Naive thymus-derived CD4-positive, alpha-beta T cell (primary cell): ENCODE measurements around the gene GLYATL1. TPM values are rescaled to one million over a fixed set of nuclear protein-coding genes. Genes with fewer than 3 reads are reported as not detected.

Experiments used
- ATAC-seq: fragments of 150-1000 bp; cut with Tn5 transposase; 2 replicates; pipeline ENCODE4 v1.10.0; 2021; ENCODE audit warnings: mild to moderate bottlenecking, moderate library complexity
- CTCF ChIA-PET: fragments of 350-600 bp; sonication (Branson Sonifier 250); formaldehyde crosslinking; loops from one replicate; lab custom pipeline; 2021; ENCODE audit warnings: antibody characterized with exemption; lab: Charles Lee
- POLR2A ChIA-PET: fragments of 350-600 bp; sonication (Branson Sonifier 250); formaldehyde crosslinking; loops from one replicate; lab custom pipeline; 2021; ENCODE audit warnings: antibody characterized with exemption, inconsistent platforms; lab: Charles Lee
- DNase-seq, 9 donors: peaks; one replicate each; pipeline versions ENCODE4 v3.0.0 to v3.0.0-alpha.2; 2020 to 2022; ENCODE audit warnings: mixed read lengths in 1 of 9
- H3K27ac ChIP-seq: one replicate; pipeline ENCODE4 v1.7.0; 2013; ENCODE audit warnings: mild to moderate bottlenecking, low read depth, low read length, moderate library complexity
- H3K27me3 ChIP-seq, 2 donors: one replicate each; pipeline ENCODE4 v1.7.0; 2013; ENCODE audit warnings: low read length in 2 of 2, mild to moderate bottlenecking in 2 of 2, moderate library complexity in 2 of 2; ENCODE audit not compliant: control insufficient read depth in 2 of 2, insufficient read depth in 2 of 2
- H3K36me3 ChIP-seq, 3 experiments: 1 replicate in 2 of 3; 2 replicates in 1 of 3; pipeline ENCODE4 v1.7.0; 2013; ENCODE audit warnings: low read length in 3 of 3, mild to moderate bottlenecking in 3 of 3, moderate library complexity in 1 of 3; ENCODE audit not compliant: insufficient read depth in 3 of 3, control insufficient read depth in 2 of 3
- H3K4me1 ChIP-seq, 2 donors: one replicate each; pipeline ENCODE4 v1.7.0; 2013; ENCODE audit warnings: low read length in 2 of 2, mild to moderate bottlenecking in 2 of 2, moderate library complexity in 1 of 2; ENCODE audit not compliant: control insufficient read depth in 2 of 2, insufficient read depth in 2 of 2
- H3K4me3 ChIP-seq: 2 replicates; pipeline ENCODE4 v1.7.0; 2013; ENCODE audit warnings: mild to moderate bottlenecking, low read length
- H3K9me3 ChIP-seq, 3 experiments: 1 replicate in 2 of 3; 2 replicates in 1 of 3; pipeline ENCODE4 v1.7.0; 2013; ENCODE audit warnings: low read length in 3 of 3; ENCODE audit not compliant: control insufficient read depth in 2 of 3
- H3K27ac Mint-ChIP-seq, 9 donors: one replicate each; pipeline ENCODE4 v1.8.0; 2020 to 2022; ENCODE audit warnings: mixed read lengths in 9 of 9, mild to moderate bottlenecking in 8 of 9, moderate library complexity in 5 of 9, inconsistent platforms in 2 of 9
- H3K27me3 Mint-ChIP-seq, 5 donors: one replicate each; pipeline ENCODE4 v1.8.0; 2021 to 2022; ENCODE audit warnings: mixed read lengths in 5 of 5, mild to moderate bottlenecking in 1 of 5
- H3K36me3 Mint-ChIP-seq, 5 donors: one replicate each; pipeline ENCODE4 v1.8.0; 2020 to 2022; ENCODE audit warnings: mixed read lengths in 5 of 5, mild to moderate bottlenecking in 3 of 5, inconsistent platforms in 1 of 5
- H3K4me1 Mint-ChIP-seq, 7 donors: one replicate each; pipeline ENCODE4 v1.8.0; 2020 to 2022; ENCODE audit warnings: mixed read lengths in 7 of 7, mild to moderate bottlenecking in 3 of 7, inconsistent platforms in 1 of 7
- H3K4me3 Mint-ChIP-seq, 10 donors: one replicate each; pipeline ENCODE4 v1.8.0; 2020 to 2022; ENCODE audit warnings: mild to moderate bottlenecking in 10 of 10, mixed read lengths in 10 of 10, moderate library complexity in 6 of 10, inconsistent platforms in 2 of 10
- H3K9me3 Mint-ChIP-seq, 11 donors: one replicate each; pipeline ENCODE4 v1.8.0; 2020 to 2022; ENCODE audit warnings: mixed read lengths in 11 of 11, mild to moderate bottlenecking in 4 of 11, inconsistent platforms in 1 of 11, moderate library complexity in 1 of 11
- intact Hi-C, 2 donors: fragments of 100-400 bp; cut with micrococcal nuclease; formaldehyde crosslinking; loops; one replicate each; pipeline ENCODE4 v1.15.1; 2023
- polyA plus RNA-seq, 2 donors: library from polyadenylated mRNA; unstranded; fragments of 300-500 nt; fragmentation: Illumina TruSeq; gene quantifications; one replicate each; pipeline ENCODE4 v1.2.3, GENCODE V29; 2021
- total RNA-seq, 6 experiments: library from RNA in 5 of 6; stranded (reverse) in 5 of 6; gene quantifications; 1 replicate in 5 of 6; 2 replicates in 1 of 6; pipeline ENCODE4 v1.2.3 and lab custom pipeline; 2021 to 2026

GLYATL1 gene
- total and polyA plus RNA-seq, 7 experiments from 2014 or later = 0.39 TPM; not detected in 6

DNA sequence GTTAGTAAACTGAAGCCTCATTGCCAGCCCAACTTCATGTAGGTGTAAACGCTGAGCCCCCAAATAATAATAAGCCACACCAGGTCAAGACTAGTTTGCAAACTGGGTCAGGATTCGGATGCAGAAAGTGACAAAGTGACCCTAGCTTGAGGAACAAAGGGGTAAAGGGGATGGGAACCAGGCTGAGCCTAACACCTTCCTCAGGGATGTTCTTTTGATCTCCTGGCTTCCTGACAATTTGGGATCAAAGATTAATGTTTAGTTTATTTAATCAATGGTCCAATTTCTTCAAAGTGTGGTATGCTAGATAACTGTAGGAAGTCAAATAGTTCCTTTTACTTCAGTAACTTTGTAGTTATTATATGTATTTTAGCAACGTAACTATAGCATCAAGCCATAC is 9.9 kb downstream of the GLYATL1 start:
- no peak for DNase-seq
- Mint-ChIP-seq H3K4me3 (no peak overlapping the region), H3K27me3 (peaks cover 9 to 30% (median 19%) of the 10 kb centered on the region in 5 donors)

DNA sequence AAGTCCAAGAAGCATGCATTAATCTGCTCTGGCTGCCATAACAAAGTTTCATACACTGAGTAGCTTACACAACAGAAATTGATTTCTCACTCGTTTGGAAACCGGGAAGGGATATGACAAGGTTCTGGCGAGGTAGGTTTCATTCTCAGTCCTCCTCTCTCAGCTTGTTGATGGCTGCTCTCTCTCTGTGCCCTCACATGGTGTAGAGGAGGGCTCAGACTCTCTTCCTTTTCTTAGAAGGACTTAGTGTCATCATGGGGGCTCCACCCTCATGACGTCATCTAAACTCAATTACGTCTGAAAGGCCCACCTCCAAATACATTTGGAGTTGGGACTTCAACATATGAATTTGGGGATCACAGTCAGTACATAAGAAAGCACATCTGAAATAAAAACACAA is 18.6 kb downstream of the GLYATL1 start:
- no peaks in the 10 kb centered on the region for H3K9me3 ChIP-seq
- no peaks in the 10 kb centered on the region for H3K27me3 ChIP-seq
- H3K4me1 Mint-ChIP-seq = peaks cover 0 to 2% (median 0%) of the 10 kb centered on the region in 7 donors
- peaks cover 0 to 25% (median 11%) of the 10 kb centered on the region in 5 donors for H3K27me3 Mint-ChIP-seq
- no peak for ATAC-seq
- no peak overlapping the region for H3K4me3 Mint-ChIP-seq
- intact Hi-C loops = loop anchor here (1.0 kb wide), 2 partner anchors 178 to 200 kb away; no protein-coding TSS in a partner anchor
- ChIA-PET POLR2A (no interaction called here), CTCF (interaction anchor here (0.8 kb wide), 1 partner anchor 204 kb away, joined by 3 read pairs; no protein-coding TSS in a partner anchor)
- H3K4me3 ChIP-seq = no peak overlapping the region
- no peaks in the 10 kb centered on the region for H3K4me1 ChIP-seq
- H3K27ac Mint-ChIP-seq = no peak overlapping the region
- no peaks in the 10 kb centered on the region for H3K36me3 Mint-ChIP-seq
- no peak overlapping the region for H3K27ac ChIP-seq
- DNase-seq = no peak
- no peaks in the 10 kb centered on the region for H3K9me3 Mint-ChIP-seq
- H3K36me3 ChIP-seq = no peaks in the 10 kb centered on the region

More for the DNA sequence above, 9.9 kb downstream of the GLYATL1 start:
- ChIA-PET CTCF (no interaction called here), POLR2A (no interaction called here)
- Histone ChIP-seq H3K27ac (no peak overlapping the region), H3K9me3 (no peaks in the 10 kb centered on the region), H3K27me3 (no peaks in the 10 kb centered on the region), H3K36me3 (no peaks in the 10 kb centered on the region), H3K4me3 (no peak overlapping the region), H3K4me1 (no peaks in the 10 kb centered on the region)
- no peaks in the 10 kb centered on the region for H3K4me1 Mint-ChIP-seq
- H3K36me3 Mint-ChIP-seq = peaks cover 0 to 4% (median 0%) of the 10 kb centered on the region in 5 donors
- intact Hi-C loops = no loop called here
- no peak for ATAC-seq
- H3K27ac Mint-ChIP-seq = no peak overlapping the region
- no peaks in the 10 kb centered on the region for H3K9me3 Mint-ChIP-seq

DNA sequence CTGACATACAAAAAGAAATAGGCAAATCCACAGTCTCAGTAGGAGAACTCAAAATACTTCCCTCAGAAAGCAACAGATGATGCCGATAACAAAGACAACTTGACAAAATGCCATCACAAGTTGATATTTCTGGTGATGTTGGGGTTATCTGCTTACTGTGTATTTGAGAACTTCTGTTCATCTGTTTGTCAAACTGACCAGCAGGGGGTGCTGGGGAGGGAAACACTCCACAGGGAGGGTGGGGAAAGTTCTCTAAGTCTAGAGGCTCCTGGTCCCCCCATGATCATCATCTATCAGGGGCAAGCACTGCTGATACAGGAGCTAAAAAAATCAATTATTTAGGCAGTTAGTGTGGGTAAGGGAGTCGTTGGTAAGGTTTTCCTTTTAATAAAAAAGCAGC is 19.2 kb downstream of the GLYATL1 start:
- H3K9me3 ChIP-seq = no peaks in the 10 kb centered on the region
- no peaks in the 10 kb centered on the region for H3K36me3 Mint-ChIP-seq
- intact Hi-C loops = loop anchor here (1.0 kb wide), 2 partner anchors 178 to 200 kb away; no protein-coding TSS in a partner anchor
- H3K4me3 Mint-ChIP-seq = no peak overlapping the region
- H3K4me1 Mint-ChIP-seq = peaks cover 0 to 2% (median 0%) of the 10 kb centered on the region in 7 donors
- no peak overlapping the region for H3K4me3 ChIP-seq
- ATAC-seq (peak; percentile 60), DNase-seq (peak in 6 of 9 donors; percentile 4 to 18 (median 8))
- ChIA-PET POLR2A (no interaction called here), CTCF (no interaction called here)
- no peak overlapping the region for H3K27ac ChIP-seq
- no peak overlapping the region for H3K27ac Mint-ChIP-seq
- peaks cover 0 to 21% (median 8%) of the 10 kb centered on the region in 5 donors for H3K27me3 Mint-ChIP-seq
- H3K9me3 Mint-ChIP-seq = no peaks in the 10 kb centered on the region
- no peaks in the 10 kb centered on the region for H3K27me3 ChIP-seq
- no peaks in the 10 kb centered on the region for H3K36me3 ChIP-seq
- no peaks in the 10 kb centered on the region for H3K4me1 ChIP-seq

DNA sequence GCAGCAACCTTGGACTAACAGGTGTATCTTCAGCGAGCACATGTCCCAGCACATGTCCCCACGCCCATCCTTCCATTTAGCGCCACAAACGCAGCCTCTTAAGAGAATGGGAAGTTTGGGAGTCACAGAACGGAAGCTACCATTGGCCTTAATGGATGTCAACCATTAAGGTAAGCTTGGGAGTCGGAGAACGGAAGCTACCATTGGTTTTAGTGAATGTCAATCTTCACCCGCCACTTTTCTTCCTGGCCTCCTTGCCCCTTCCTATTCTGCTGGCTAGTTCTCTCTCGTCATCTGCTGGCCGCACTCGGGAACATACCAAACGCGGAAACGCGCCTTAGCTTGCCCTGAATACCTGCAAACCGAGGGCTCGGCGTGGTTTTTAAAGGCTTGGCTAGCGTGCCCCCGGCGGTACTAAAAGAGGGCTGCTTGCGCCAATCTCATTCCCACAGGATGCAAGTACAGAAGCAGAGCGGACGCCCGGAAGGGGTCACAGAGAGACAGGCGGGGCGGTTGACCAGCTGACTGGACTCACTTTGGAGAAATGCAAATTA is 24.3 kb downstream of the GLYATL1 start:
- no peaks in the 10 kb centered on the region for H3K27me3 ChIP-seq
- no peaks in the 10 kb centered on the region for H3K36me3 ChIP-seq
- H3K27ac ChIP-seq = no peak overlapping the region
- ChIA-PET POLR2A (no interaction called here), CTCF (no interaction called here)
- no peaks in the 10 kb centered on the region for H3K36me3 Mint-ChIP-seq
- intact Hi-C loops = no loop called here
- no peak overlapping the region for H3K4me3 ChIP-seq
- no peaks in the 10 kb centered on the region for H3K9me3 Mint-ChIP-seq
- no peaks in the 10 kb centered on the region for H3K9me3 ChIP-seq
- peaks cover 2 to 23% (median 21%) of the 10 kb centered on the region in 5 donors for H3K27me3 Mint-ChIP-seq
- DNase-seq (no peak), ATAC-seq (no peak)
- peaks cover 0 to 2% (median 0%) of the 10 kb centered on the region in 7 donors for H3K4me1 Mint-ChIP-seq
- H3K27ac Mint-ChIP-seq = no peak overlapping the region
- no peaks in the 10 kb centered on the region for H3K4me1 ChIP-seq
- H3K4me3 Mint-ChIP-seq = peak overlapping the region in 1 of 10 donors; percentile 13

DNA sequence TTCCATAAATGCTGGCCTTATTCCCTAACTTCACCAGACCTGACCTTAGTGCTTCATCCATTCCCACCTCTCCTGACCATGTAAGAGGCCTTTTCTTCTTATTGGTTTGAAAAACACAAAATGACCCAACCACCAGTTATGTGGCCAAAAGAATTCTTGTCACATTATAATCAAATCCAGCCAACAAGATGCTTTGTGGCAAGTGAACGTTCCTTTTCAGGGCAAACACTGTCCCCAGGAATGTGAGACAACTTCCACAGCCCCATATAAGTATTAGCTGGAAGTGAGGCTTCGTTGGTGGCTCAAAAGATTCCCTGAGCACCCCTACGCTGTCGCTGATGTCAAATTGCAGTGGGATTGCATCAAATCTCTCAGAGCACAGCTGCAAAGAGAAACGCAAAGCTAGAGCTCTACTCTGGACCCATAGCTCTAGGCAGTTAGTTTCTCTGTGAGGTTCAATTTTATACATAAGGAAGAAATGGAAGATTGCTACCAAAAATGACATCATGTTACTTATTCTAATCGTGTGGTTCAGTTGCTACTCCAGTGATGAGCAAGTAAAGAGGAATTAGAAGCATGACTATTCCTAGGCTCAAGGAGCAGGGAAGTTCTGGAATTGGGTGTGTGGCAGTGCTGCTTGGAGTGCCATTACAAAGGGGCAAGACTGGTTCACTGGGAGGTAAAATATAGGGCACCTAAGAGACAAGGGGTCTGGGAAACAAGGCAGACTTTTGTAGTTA is 26.1 kb downstream of the GLYATL1 start:
- Histone ChIP-seq H3K27ac (no peak overlapping the region), H3K9me3 (no peaks in the 10 kb centered on the region), H3K4me1 (no peaks in the 10 kb centered on the region), H3K36me3 (no peaks in the 10 kb centered on the region), H3K4me3 (no peak overlapping the region), H3K27me3 (no peaks in the 10 kb centered on the region)
- DNase-seq (no peak), ATAC-seq (no peak)
- Mint-ChIP-seq H3K36me3 (no peaks in the 10 kb centered on the region), H3K9me3 (peaks cover 0 to 4% (median 0%) of the 10 kb centered on the region in 11 donors), H3K4me1 (peaks cover 0 to 2% (median 0%) of the 10 kb centered on the region in 7 donors), H3K4me3 (no peak overlapping the region), H3K27me3 (peaks cover 0 to 33% (median 23%) of the 10 kb centered on the region in 5 donors), H3K27ac (no peak overlapping the region)
- intact Hi-C loops = no loop called here
- ChIA-PET CTCF (no interaction called here), POLR2A (no interaction called here)

DNA sequence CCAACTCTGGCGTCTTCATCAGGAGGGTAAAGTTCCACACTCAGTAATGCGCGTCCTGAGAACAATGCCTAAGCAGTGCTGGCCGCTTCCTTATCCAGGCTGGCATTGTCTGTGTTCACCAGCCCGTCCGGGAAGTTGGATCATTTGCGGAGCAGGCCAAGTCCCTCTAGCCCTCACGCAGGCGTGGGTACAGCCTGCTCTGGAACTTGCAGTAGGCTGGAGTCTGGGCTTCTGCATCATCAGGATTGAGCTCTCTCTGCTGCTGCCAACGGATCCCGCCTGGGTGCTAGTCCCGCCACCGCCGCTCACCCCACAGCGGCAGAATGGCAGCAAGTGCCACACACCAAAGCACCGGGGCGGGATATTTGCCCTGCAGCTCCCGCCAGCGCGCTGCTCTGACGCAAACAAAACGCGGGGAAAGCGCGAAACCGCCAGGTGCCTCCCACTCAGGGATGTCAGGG is 29.0 kb downstream of the GLYATL1 start:
- POLR2A ChIA-PET = no interaction called here
- Histone ChIP-seq H3K36me3 (no peaks in the 10 kb centered on the region), H3K4me1 (no peaks in the 10 kb centered on the region), H3K27me3 (no peaks in the 10 kb centered on the region), H3K9me3 (no peaks in the 10 kb centered on the region), H3K4me3 (no peak overlapping the region), H3K27ac (no peak overlapping the region)
- intact Hi-C loops = no loop called here
- no peaks in the 10 kb centered on the region for H3K4me1 Mint-ChIP-seq
- peaks cover 0 to 37% (median 23%) of the 10 kb centered on the region in 5 donors for H3K27me3 Mint-ChIP-seq
- DNase-seq (no peak), ATAC-seq (no peak)
- H3K36me3 Mint-ChIP-seq = no peaks in the 10 kb centered on the region
- H3K27ac Mint-ChIP-seq = no peak overlapping the region
- no peak overlapping the region for H3K4me3 Mint-ChIP-seq
- CTCF ChIA-PET = no interaction called here
- peaks cover 0 to 11% (median 5%) of the 10 kb centered on the region in 11 donors for H3K9me3 Mint-ChIP-seq
